Stimulated activated CD4-positive, alpha-beta T cell treated with anti-CD3 and anti-CD28 coated beads, Interleukin-12 subunit alpha, Interleukin-12 subunit beta, amount 100 ng/mL, for 24 hours (primary cell): ENCODE measurements around the gene FLG.
"Not testable (repeated sequence)": the region's sequence is repeated elsewhere in the genome, so short reads cannot be mapped to it uniquely, and the experiment has no call there.

Experiments
- DNase-seq, 2 experiments: peaks; one replicate each; pipeline ENCODE4 v3.0.0-alpha.2; 2020; ENCODE audit warnings: low read depth in 2 of 2

The FLG gene

GRCh38 chr1:152256394-152256793, 68.6 kb downstream of the FLG start:
- DNase-seq, result not testable (repeated sequence)
